GM18526 (cell line): ENCODE measurements around the gene EPHB2.

Experiments
- POLR2A ChIP-seq: IDR thresholded peaks from 3 replicates; pipeline ENCODE4 v1.6.1; 2011; ENCODE audit not compliant: insufficient read length; ENCODE audit errors: extremely low read depth

Gene EPHB2

GRCh38 chr1:22846458-22846857, 135.8 kb downstream of the EPHB2 start:
- no peak for TF ChIP-seq POLR2A

- TF ChIP-seq POLR2A = no peak
These were observed 136.6 kb downstream of the EPHB2 start for GRCh38 chr1:22847249-22847648.

- TF ChIP-seq POLR2A = no peak
These were observed 137.1 kb downstream of the EPHB2 start for GRCh38 chr1:22847709-22848108.

GRCh38 chr1:22848405-22848804, 137.8 kb downstream of the EPHB2 start:
- TF ChIP-seq POLR2A = no peak

- no peak for TF ChIP-seq POLR2A
These were observed 139.1 kb downstream of the EPHB2 start for GRCh38 chr1:22849770-22850169.

- TF ChIP-seq POLR2A = no peak
These were observed 139.6 kb downstream of the EPHB2 start for GRCh38 chr1:22850281-22850680.

- no peak for TF ChIP-seq POLR2A
These were observed 140.0 kb downstream of the EPHB2 start for GRCh38 chr1:22850681-22851080.

- TF ChIP-seq POLR2A = no peak
These were observed 140.9 kb downstream of the EPHB2 start for GRCh38 chr1:22851517-22851916.

GRCh38 chr1:22852144-22852655, 141.6 kb downstream of the EPHB2 start:
- TF ChIP-seq POLR2A = no peak

GRCh38 chr1:22853651-22854185, 143.1 kb downstream of the EPHB2 start:
- no peak for TF ChIP-seq POLR2A

GRCh38 chr1:22854688-22855565, 144.3 kb downstream of the EPHB2 start:
- no peak for TF ChIP-seq POLR2A

GRCh38 chr1:22855668-22856606, 145.3 kb downstream of the EPHB2 start:
- no peak for TF ChIP-seq POLR2A

GRCh38 chr1:22857661-22858060, 147.0 kb downstream of the EPHB2 start:
- no peak for TF ChIP-seq POLR2A

- no peak for TF ChIP-seq POLR2A
These were observed 149.8 kb downstream of the EPHB2 start for GRCh38 chr1:22860414-22860800.

- TF ChIP-seq POLR2A = no peak
These were observed 150.3 kb downstream of the EPHB2 start for GRCh38 chr1:22860883-22861385.

GRCh38 chr1:22861764-22862440, 151.3 kb downstream of the EPHB2 start:
- no peak for TF ChIP-seq POLR2A
